Fibroblast of upper back skin (primary cell): ENCODE measurements around the gene POTEC.
"Not testable (repeated sequence)": the region's sequence is repeated elsewhere in the genome, so short reads cannot be mapped to it uniquely, and the experiment has no call there.

Experiments
- DNase-seq: peaks from one replicate; pipeline ENCODE4 v3.0.0-alpha.2; 2013

Gene POTEC

GRCh38 chr18:14543446-14543964 is at the start of gene POTEC:
Gene POTEC, minus strand, starts transcription at chr18:14543600. Its CDS starts 454 bp downstream, at chr18:14543146.
- not testable (repeated sequence) for DNase-seq

DNA sequence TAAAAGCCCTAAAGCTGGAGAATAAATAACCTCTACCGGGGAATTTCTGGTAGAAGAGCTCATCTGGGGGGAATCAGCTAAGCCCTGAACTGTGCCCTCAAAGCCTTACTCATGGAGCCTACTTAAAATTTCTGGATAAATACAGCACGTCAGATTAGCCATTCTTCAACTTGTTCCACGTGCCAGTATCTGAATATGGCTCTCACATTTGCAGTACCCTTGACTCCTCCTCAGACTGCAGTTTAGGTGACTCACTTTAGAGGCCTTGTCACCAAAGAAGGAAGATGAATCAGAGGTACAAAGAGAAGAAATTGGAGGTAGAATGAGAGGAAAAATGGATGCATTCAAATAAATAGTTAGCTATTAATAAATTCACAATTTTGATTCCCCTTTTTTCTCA is 34.6 kb upstream of the POTEC start:
- peak; percentile 0 for DNase-seq

- peak; percentile 9 for DNase-seq
Observed at GRCh38 chr18:14559502-14559901, 16.1 kb upstream of the POTEC start.

GRCh38 chr18:14531659-14532058 is 11.7 kb downstream of the POTEC start:
- DNase-seq: peak; percentile 5

GRCh38 chr18:14510707-14511106 is 32.7 kb downstream of the POTEC start:
- DNase-seq: peak; percentile 8

DNA sequence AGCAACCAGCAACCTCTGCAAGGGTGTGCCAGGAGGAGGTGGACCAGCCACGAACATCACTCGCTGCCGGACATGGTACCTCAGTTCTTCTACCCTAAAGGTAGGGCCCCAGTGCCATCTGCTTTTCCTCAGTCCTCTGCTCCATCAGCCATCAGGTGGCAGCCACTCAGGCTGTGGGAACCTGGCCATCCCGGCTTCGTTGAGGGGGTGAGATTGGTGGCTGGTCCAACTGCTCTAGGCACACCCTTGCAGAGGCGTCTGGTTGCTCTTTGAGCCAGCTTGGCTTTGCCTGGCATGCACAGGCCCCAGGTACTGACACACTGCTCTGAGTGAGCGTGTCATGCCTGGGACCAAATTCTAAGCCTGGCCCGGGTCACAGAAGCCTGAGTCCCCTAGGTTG is 39.7 kb downstream of the POTEC start:
- not testable (repeated sequence) for DNase-seq

DNA sequence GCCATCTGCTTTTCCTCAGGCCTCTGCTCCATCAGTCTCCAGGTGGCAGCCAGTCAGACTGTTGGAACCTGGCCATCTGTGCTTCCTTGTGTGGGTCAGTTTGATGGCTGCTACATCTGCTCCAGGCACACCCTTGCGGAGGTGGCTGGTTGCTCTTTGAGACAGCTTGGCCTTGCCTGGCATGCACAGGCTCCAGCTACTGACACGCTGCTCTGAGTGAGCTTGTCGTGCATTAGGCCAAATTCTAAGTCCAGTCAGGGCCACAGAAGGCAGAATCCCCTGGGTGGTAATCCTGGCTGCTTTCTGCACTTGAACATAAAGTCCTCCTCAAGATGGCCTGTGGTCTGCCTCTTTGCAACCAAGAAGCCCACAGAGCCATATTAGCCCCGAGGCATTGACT is 41.5 kb downstream of the POTEC start:
- DNase-seq: not testable (repeated sequence)

DNA sequence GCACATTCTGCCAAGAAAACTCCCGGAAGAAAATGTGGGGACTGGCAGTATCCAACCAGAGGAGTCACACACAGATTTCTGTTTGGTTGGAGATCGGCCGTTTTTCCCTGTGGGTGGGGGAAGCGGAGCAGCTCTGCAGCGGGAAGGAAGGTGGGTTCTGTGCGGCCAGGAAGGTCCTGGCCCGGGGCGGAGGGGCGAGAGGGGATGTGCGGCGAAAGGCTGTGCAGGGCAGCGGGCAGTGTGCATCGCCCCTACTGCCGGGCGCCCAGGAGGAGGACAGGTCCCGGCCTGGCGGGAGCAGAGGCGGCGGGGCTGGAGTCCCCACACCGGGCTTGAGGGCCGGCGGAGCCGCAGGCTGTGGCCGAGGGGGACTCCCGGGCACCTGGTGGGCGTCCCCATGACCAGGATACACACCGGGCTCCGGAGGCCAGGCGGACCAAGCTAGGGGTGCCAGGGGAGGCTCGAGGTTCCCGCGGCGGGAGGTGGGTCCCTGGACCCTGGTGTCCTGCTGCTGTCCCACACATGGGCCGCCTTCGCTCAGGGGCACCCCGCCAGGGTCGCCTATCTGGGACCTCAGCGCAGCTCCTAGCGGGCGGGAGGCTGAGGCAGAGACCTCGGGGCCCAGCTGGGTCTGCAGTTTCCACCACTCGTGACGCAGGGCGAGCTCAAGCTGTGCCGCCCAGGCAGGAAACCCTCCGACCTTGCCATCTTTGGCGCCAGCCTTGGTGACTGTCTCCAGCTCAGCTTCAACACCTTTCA is 54.0 kb downstream of the POTEC start:
- not testable (repeated sequence) for DNase-seq

DNA sequence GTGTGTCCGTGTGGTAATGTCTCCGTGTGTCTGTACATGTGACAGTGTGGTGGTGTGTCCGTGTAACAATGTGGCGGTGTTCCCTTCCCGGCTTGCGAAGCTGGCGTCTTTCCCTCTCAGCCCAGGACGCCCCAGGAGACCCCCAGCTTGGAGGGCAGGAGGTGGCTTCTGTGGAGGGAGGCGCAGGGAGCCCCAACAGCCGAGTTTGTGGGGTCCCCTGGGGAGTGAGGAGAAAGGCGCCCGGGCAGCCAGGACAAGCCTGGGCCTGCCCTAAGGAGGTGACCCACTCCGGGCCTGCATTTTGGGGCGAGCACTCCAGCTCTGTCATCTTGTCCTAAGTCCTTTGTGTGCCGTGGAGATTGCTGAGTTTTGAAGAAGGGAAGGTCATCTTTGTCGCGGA is 54.6 kb downstream of the POTEC start:
- not testable (repeated sequence) for DNase-seq

DNA sequence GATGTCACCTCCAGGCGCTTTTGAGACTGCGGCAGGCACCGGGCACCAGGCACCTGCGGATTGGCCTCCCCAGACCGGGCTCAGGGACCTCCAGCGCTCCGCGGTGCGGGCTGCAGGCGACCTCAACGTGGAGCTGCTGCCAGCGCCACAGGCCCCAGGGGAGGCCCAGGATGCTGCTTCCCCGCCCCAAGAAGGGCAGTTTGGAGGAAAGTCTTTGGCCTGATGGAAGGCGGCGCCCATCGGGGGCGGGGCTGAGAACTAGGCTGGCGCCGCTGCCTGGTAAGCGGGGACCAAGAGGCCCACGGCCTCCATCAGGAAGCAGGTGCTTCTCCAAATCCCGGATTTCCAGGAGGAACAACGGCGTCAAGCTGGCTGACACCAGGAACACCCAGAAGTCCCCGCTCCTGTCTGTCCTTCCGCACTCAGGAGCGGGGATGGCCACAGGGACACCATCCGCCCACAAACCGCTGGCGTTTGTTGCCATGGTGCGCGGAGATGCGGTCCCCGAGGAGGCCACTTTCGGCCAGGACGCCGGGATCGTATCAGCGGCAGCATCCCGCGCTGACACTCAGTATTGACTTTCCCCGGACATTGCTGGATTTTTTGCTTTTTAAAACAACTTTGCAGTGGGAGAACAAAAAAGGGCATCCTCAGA is 56.3 kb downstream of the POTEC start:
- not testable (repeated sequence) for DNase-seq

GRCh38 chr18:14479076-14479475 is 64.3 kb downstream of the POTEC start:
- DNase-seq: not testable (repeated sequence)

DNA sequence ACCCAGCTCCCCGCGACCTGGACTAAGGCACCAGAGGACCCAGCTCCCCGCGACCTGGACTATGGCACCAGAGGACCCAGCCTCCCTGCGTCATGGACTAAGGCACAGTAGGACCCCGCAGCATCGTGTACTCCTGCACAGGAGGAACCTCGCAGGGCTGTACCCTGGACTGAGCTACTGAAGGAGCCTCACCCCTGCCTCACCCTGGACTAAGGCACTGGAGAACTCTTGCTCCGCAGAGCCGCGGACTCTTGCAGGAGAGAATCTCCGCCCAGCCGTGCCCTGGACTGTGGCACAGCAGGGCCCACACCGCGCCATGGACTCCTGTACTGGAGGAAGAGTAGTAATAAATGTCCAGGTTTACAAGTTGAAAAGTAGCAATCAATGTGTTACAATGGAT is 67.9 kb downstream of the POTEC start:
- DNase-seq: not testable (repeated sequence)

- DNase-seq: not testable (repeated sequence)
Observed at GRCh38 chr18:14474752-14475151, 68.6 kb downstream of the POTEC start.

DNA sequence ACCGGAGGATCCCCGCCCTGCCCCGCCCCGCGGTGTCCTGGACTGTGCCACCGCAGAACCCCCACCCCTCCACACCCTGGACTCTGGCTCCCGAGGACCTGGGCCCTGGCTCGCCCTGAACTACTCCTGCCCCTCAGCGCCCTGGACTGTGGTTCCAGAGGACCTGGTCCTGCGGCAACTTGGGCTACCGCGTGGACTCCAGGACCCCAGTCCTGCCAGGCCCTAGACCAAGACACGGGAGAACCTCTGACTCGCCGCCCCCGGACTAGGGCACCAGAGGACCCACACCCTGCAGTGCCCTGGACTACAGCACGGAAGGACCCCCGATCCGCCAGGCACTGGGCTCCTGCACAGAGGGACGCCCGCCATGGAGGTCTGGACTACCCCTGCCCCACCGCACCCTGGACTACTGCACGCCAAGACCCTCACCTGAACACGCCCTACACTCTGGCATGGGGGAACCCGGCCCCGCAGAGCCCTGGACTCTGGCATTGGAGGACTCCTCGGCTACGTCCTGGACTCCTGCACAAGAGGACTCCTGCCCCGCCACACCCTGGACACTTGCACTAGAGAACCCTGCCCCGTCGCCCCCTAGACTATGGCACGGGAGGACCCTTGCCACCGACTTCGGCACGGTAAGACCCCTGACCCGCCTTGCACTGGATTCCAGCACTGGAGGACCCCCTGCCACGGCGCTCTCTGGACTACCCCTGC is 69.2 kb downstream of the POTEC start:
- not testable (repeated sequence) for DNase-seq

DNA sequence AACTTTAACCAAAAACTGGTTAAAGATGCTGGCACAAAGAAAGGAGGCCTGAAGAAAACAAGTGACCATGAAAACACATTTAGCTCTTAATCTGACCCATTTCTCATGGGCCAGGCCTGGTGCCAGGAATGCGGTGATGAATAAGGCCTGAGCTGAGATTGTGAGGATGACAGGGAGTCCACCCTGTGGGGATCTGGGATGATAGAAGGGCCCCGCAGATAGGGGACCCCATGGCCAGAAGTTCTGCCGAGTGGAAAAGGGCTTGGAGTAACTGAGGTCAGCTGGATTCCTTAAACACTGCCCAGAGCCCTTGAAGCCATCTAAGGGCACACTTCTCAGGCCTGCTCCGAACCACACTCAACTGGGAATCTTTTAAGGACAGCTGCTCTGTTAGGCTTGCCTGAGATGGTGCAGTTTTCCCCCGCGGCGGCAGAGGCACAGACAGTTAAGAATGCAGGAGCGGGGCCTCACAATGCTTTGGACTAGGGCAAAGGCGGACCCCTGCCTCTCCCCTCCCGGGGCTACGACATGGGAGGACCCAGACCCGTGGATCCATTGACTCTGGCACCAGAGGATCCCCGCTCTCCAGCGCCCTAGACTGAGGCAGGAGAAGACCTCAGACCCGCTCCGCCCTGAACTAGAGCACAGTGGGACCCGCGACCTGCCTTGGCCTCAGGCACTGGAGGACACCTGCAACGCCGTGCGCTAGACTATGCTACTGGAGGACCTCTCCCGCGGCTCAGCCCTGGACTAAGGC is 70.0 kb downstream of the POTEC start:
- not testable (repeated sequence) for DNase-seq

DNA sequence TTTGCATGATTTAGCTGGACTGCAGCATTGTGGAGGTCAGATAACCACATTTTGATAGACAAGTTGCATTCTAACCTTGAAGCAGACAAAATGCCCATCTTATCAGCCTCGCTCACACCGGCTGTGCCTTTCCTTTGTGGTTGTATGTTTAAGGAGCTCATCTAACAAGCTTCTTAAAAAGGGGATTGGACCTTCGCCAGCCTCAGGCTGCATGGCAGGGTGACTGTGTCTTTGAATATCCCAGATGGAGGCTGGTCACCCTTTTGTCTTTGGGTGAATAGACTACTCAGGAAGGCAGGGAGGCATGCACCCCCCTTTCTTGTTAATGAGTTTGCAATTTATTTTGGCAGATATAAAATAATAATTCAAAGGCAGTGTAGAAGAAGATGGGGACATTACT is 72.1 kb downstream of the POTEC start:
- DNase-seq: not testable (repeated sequence)

DNA sequence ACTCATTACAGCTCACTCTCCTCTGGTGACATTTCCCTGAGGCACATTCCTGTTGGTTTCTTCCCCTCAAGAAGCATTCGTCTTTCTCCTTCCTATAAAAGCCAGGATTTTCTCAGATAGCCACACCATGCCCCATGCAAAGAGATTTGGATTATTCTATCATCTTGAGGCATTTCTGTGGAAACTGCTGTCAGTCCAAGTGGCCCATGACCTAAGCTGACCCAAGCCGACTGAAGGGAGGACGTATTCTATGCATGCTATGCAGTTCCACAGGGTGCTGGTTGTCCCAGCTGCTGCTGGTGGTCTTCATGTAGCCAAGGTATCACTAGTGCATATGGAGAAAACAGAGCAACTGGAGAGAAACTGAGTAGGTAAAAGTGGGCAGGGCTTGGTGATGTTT is 73.0 kb downstream of the POTEC start:
- DNase-seq: peak; percentile 23

DNA sequence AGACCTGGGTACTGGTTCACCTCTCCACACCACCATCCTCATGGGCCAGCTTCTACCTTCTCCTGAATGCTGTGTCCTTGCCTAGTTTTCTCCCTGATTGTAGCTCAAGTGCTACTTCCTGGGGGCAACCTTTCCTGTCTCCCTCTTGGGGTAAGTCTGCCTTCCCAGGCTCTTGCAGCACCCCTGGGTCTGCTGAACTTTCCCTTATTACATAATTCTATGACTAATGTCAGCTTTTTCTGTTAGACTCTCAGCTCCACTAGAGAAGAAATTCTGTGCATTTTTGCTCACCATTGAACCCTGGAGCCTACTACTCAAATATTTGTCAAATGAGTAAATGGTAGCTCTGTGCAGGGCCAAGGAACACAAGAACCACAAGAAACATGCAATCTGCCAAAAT is 73.4 kb downstream of the POTEC start:
- DNase-seq: peak; percentile 73

- not testable (repeated sequence) for DNase-seq
Observed at GRCh38 chr18:14465989-14466388, 77.4 kb downstream of the POTEC start.
